ENCODE data around the gene SWI5. TPM values are rescaled to one million over a fixed set of nuclear protein-coding genes. Genes with fewer than 3 reads are reported as not detected.
"Not testable (repeated sequence)": the region's sequence is repeated elsewhere in the genome, so short reads cannot be mapped to it uniquely, and the experiment has no call there.

SWI5 gene
- total RNA-seq = 10 to 100 TPM in 2 of 4 donors, 1 to 10 TPM in 1, not detected in 1; 7.8 to 20.8 (median 20.8) TPM

- Histone ChIP-seq H3K27me3 (no peaks in the 10 kb centered on the region), H3K4me3 (peak within 1 kb of the TSS; percentile 72 to 95 (median 90)), H3K27ac (peak within 1 kb of the TSS; percentile 91 to 93 (median 92)), H3K36me3 (peaks cover 0 to 9% (median 7%) of the 10 kb centered on the region in 4 donors), H3K9me3 (no peaks in the 10 kb centered on the region), H3K4me1 (peaks cover 10 to 27% (median 25%) of the 10 kb centered on the region in 4 donors)
- intact Hi-C loops (cut with DNase I; ENCODE audit: low total_unique reads) (no loop called here), in situ Hi-C loops (cut with MboI; ENCODE audit: low pct_ligation_motif_present in 1 of 4, low pct_unique_long_range_greater_than_20kb in 1 of 4, low sequenced_read_pairs in 3 of 4) (no loop called here)
- TF ChIP-seq CTCF (IDR thresholded peaks at IDR 0.05) (no peak), EP300 (IDR thresholded peaks at IDR 0.05; ENCODE audit: low read depth) (no peak), POLR2A (IDR thresholded peaks at IDR 0.05) (peak; percentile 97), POLR2AphosphoS5 (IDR thresholded peaks at IDR 0.05) (peak; percentile 96 to 97 (median 96))
- DNase-seq = peak; percentile 100
- WGBS, 2 donors (ENCODE audit: low coverage in 1 of 2) = 1% methylated on average over 38 of the region's 38 CpGs; no CpG with 5 or more reads in 1 of the 2 donors
Measured at GRCh38 chr9:128276008-128276573, at the start of gene SWI5. Gene SWI5, plus strand, starts transcription at chr9:128276276.

- WGBS, 2 donors (ENCODE audit: low coverage in 1 of 2) = 68% methylated on average over 5 of the region's 5 CpGs; no CpG with 5 or more reads in 1 of the 2 donors
- H3K9me3 ChIP-seq = no peaks in the 10 kb centered on the region
- H3K27me3 ChIP-seq = no peaks in the 10 kb centered on the region
- TF ChIP-seq EP300 (IDR thresholded peaks at IDR 0.05; ENCODE audit: low read depth) (no peak), POLR2A (IDR thresholded peaks at IDR 0.05) (no peak), CTCF (IDR thresholded peaks at IDR 0.05) (no peak), POLR2AphosphoS5 (IDR thresholded peaks at IDR 0.05) (no peak)
- in situ Hi-C loops (cut with MboI; ENCODE audit: low pct_ligation_motif_present in 1 of 4, low pct_unique_long_range_greater_than_20kb in 1 of 4, low sequenced_read_pairs in 3 of 4) (no loop called here), intact Hi-C loops (cut with DNase I; ENCODE audit: low total_unique reads) (no loop called here)
- no peak for DNase-seq
- no peak overlapping the region for H3K27ac ChIP-seq
- H3K4me1 ChIP-seq = no peaks in the 10 kb centered on the region
- H3K36me3 ChIP-seq = no peaks in the 10 kb centered on the region
- no peak overlapping the region for H3K4me3 ChIP-seq
Measured at GRCh38 chr9:128226412-128226801, 49.7 kb upstream of the SWI5 start.

- H3K9me3 ChIP-seq; intact Hi-C loops (cut with DNase I; ENCODE audit: low total_unique reads); H3K36me3 ChIP-seq; H3K27ac ChIP-seq; in situ Hi-C loops (cut with MboI; ENCODE audit: low pct_ligation_motif_present in 1 of 4, low pct_unique_long_range_greater_than_20kb in 1 of 4, low sequenced_read_pairs in 3 of 4); DNase-seq; H3K4me1 ChIP-seq; H3K27me3 ChIP-seq; H3K4me3 ChIP-seq: not testable (repeated sequence)
- WGBS, 2 donors (ENCODE audit: low coverage in 1 of 2) = 70 to 78% methylated on average over 6 to 7 of the region's 7 CpGs
Measured at GRCh38 chr9:128230897-128231296, 45.2 kb upstream of the SWI5 start.

GRCh38 chr9:128231638-128232527 lies 44.2 kb upstream of the SWI5 start:
- no peak overlapping the region for H3K4me3 ChIP-seq
- no peaks in the 10 kb centered on the region for H3K27me3 ChIP-seq
- in situ Hi-C loops (cut with MboI; ENCODE audit: low pct_ligation_motif_present in 1 of 4, low pct_unique_long_range_greater_than_20kb in 1 of 4, low sequenced_read_pairs in 3 of 4) (no loop called here), intact Hi-C loops (cut with DNase I; ENCODE audit: low total_unique reads) (no loop called here)
- WGBS, 2 donors (ENCODE audit: low coverage in 1 of 2) = 55 to 70% methylated on average over 2 to 16 of the region's 16 CpGs
- TF ChIP-seq POLR2A (IDR thresholded peaks at IDR 0.05) = no peak
- TF ChIP-seq EP300 (IDR thresholded peaks at IDR 0.05; ENCODE audit: low read depth) = no peak
- no peak for TF ChIP-seq CTCF (IDR thresholded peaks at IDR 0.05)
- TF ChIP-seq POLR2AphosphoS5 (IDR thresholded peaks at IDR 0.05) = no peak
- no peak overlapping the region for H3K27ac ChIP-seq
- no peaks in the 10 kb centered on the region for H3K4me1 ChIP-seq
- no peaks in the 10 kb centered on the region for H3K36me3 ChIP-seq
- no peak for DNase-seq
- H3K9me3 ChIP-seq = no peaks in the 10 kb centered on the region

Measured in transverse colon (tissue), 4 donors.